Duodenal mucosa (tissue), 2 donors: ENCODE measurements around the gene SURF1.

Experiments used
- H3K27ac ChIP-seq: one replicate; pipeline ENCODE4 v1.7.0; 2013; ENCODE audit warnings: low read depth, low read length
- H3K27me3 ChIP-seq, 2 donors: one replicate each; pipeline ENCODE4 v1.7.0; 2013; ENCODE audit warnings: low read length in 2 of 2, control low read depth in 1 of 2; ENCODE audit not compliant: insufficient read depth in 2 of 2, control insufficient read depth in 1 of 2
- H3K36me3 ChIP-seq, 2 donors: one replicate each; pipeline ENCODE4 v1.7.0; 2013; ENCODE audit warnings: low read length in 2 of 2, control low read depth in 1 of 2; ENCODE audit not compliant: insufficient read depth in 2 of 2, control insufficient read depth in 1 of 2
- H3K4me1 ChIP-seq, 2 donors: one replicate each; pipeline ENCODE4 v1.7.0; 2013; ENCODE audit warnings: low read length in 2 of 2, control low read depth in 1 of 2; ENCODE audit not compliant: insufficient read depth in 2 of 2, control insufficient read depth in 1 of 2
- H3K4me3 ChIP-seq, 2 donors: one replicate each; pipeline ENCODE4 v1.7.0; 2013; ENCODE audit warnings: low read length in 2 of 2, low read depth in 1 of 2
- H3K9ac ChIP-seq, 2 donors: one replicate each; pipeline ENCODE4 v1.7.0; 2013; ENCODE audit warnings: low read length in 2 of 2, low read depth in 1 of 2
- H3K9me3 ChIP-seq, 2 donors: one replicate each; pipeline ENCODE4 v1.7.0; 2013; ENCODE audit warnings: low read length in 2 of 2, control low read depth in 1 of 2; ENCODE audit not compliant: control insufficient read depth in 1 of 2

The SURF1 gene

DNA sequence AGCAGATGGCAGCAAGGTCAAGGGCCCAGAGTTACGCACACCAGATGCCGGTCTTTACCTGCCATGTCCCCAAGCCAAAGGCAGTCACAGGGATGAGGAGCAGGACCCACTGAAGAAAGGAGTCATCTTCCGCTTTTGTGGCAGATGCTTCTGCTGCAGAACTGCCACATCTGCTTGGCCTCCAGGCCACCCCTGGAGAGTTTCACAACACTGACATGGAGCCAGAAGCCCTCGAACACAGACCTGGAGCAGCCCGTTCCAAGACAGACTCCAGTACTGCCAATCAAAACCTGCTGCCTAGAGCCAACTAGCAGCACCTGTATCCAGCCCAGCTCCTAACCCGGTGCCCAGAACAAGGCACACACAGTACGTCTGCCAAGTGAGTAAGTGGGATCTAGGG is 1.5 kb downstream of the SURF1 start:
- Histone ChIP-seq H3K27ac (no peak overlapping the region), H3K9me3 (no peaks in the 10 kb centered on the region), H3K4me1 (peaks cover 31 to 37% of the 10 kb centered on the region in 2 donors), H3K27me3 (no peaks in the 10 kb centered on the region), H3K36me3 (peaks cover 36 to 55% of the 10 kb centered on the region in 2 donors), H3K9ac (no peak overlapping the region), H3K4me3 (no peak overlapping the region)

DNA sequence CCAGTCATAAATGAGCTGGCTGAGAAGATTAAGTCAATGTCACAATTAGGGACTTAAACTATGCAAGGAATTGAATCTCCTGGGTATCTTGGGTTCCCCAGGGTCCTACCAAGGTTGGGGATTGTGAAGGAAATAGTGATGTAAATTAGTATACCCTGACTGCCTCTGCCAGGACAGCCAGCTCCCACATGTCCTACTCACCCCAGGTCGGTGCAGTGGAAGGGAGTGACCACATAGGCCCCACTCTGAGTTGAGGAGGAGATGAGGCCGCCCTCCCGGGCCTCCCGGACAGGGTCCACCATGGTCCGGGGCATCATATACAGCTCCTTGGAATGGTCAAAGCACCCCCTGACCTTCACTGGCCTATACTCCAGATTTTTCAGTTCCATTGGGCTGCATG is 2.7 kb downstream of the SURF1 start:
- H3K27ac ChIP-seq = no peak overlapping the region
- H3K4me3 ChIP-seq = no peak overlapping the region
- no peak overlapping the region for H3K9ac ChIP-seq
- no peaks in the 10 kb centered on the region for H3K9me3 ChIP-seq
- H3K36me3 ChIP-seq = peaks cover 37 to 57% of the 10 kb centered on the region in 2 donors
- H3K4me1 ChIP-seq = peaks cover 33 to 39% of the 10 kb centered on the region in 2 donors
- no peaks in the 10 kb centered on the region for H3K27me3 ChIP-seq

DNA sequence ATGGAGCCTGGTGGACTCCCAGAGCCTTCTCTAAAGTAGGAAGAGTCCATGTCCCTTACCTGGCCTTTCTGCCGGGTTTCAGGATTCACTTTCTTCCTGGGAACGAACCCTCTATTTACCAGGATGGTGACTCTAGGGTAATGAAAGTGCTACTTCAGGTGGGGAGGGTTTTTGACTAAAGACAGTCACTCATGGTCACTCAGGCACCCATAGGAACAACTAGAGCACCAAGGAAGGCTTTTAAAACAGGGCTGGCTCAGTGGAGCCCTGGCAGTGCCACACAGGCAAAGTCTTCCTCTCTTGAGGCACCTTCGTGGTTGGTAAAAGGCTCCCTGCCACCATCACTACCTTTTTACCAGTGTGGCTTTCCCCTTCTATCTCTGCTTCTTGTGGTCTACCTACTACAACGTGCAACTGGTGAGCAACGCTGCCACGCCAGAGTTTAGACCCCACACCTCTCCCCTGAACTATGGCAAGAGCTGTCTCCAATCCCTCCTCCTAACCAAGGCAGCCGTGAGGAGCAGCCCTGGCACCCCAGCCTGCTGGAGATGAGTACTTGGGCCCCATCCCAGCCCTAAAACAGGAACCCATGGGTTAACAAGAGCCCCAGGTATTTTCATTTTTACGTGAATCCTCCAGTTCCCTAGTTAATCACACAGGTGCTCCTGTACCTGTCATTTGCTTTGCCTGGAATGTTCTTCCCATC is 3.5 kb downstream of the SURF1 start:
- H3K9ac ChIP-seq = no peak overlapping the region
- H3K4me1 ChIP-seq = peaks cover 31 to 37% of the 10 kb centered on the region in 2 donors
- no peaks in the 10 kb centered on the region for H3K27me3 ChIP-seq
- H3K27ac ChIP-seq = no peak overlapping the region
- H3K4me3 ChIP-seq = no peak overlapping the region
- no peaks in the 10 kb centered on the region for H3K9me3 ChIP-seq
- H3K36me3 ChIP-seq = peaks cover 35 to 52% of the 10 kb centered on the region in 2 donors

DNA sequence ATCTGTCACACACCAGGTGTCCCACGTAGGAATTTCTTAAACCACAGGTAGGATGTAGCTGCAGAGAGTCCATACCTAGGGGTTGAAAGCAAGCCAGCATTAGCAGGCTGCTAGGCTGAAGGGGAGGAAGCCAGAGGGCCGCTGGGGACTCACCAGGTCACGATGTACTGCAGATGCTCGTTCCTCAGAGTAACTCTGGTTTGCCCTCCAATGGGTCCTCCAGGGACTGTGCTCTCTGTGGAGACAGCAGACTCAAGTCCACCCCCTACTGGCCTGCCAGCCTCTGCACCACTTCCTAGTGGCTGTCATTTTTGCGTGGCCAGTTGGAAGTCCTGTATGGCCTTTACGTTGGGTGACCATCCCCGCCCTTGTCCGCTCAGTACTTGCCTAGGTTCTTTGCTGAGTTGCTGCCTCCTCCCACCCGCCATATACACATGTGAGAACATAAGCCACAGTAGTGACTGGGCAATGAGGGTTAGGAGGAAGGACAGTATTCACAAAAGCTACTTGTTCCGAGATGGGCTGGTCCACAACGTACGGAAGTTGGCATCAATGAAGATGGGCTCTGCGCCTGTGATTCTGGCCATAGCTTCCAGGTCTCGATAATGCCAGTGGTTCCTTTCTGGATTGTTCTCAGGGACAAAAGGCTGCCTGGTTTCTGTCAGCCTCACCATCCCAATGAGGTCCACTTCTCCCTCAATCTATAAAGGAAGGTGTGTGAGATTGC is 4.2 kb downstream of the SURF1 start:
- H3K9ac ChIP-seq = no peak overlapping the region
- no peaks in the 10 kb centered on the region for H3K27me3 ChIP-seq
- H3K27ac ChIP-seq = no peak overlapping the region
- H3K9me3 ChIP-seq = no peaks in the 10 kb centered on the region
- peaks cover 34 to 50% of the 10 kb centered on the region in 2 donors for H3K36me3 ChIP-seq
- H3K4me1 ChIP-seq = peaks cover 23 to 30% of the 10 kb centered on the region in 2 donors
- no peak overlapping the region for H3K4me3 ChIP-seq

DNA sequence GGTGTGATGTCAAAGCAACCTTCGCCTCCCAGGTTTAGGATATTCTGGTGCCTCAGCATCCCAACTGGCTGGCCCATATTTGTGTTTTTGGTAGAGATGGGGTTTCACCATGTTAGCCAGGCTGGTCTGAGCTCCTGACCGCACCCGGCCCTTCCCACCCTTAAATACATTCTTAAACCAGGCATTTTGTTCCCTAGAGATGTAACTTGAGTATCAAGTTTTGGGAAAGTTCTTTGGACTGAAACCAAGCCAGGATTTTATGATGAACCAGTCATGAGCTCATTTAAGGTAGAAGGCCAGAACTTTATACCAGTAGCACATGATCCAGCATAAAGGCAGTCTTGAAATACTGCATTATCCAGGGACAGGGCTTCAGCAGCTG is 4.8 kb downstream of the SURF1 start:
- no peaks in the 10 kb centered on the region for H3K27me3 ChIP-seq
- no peaks in the 10 kb centered on the region for H3K9me3 ChIP-seq
- H3K4me1 ChIP-seq = peaks cover 27 to 31% of the 10 kb centered on the region in 2 donors
- no peak overlapping the region for H3K27ac ChIP-seq
- H3K9ac ChIP-seq = no peak overlapping the region
- H3K36me3 ChIP-seq = peaks cover 34 to 50% of the 10 kb centered on the region in 2 donors
- H3K4me3 ChIP-seq = no peak overlapping the region

DNA sequence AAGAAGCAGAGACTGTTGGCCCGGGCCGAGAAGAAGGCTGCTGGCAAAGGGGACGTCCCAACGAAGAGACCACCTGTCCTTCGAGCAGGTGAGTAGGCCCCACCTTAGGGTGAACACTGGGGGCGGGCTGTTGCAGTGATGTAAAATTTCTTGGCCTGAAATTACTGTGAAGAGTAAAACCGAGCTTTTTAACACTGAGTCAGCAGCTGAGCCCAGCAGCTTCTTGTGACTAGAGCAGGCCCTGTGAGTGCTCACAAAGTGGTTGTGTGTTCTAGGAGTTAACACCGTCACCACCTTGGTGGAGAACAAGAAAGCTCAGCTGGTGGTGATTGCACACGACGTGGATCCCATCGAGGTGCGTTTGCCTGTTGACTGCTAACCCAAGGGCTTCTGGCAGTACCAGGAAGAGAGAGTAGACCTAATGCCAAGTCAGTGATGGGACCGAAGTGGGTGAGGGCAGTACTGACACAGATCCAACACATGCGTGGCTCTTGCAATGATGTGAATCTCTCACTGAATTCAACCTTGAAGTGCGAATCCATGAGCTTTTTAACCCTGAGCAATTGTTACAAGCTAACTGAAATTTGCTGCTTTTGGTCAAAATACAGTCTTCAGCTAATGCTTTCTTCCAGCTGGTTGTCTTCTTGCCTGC is 6.2 kb downstream of the SURF1 start:
- peaks cover 34 to 60% of the 10 kb centered on the region in 2 donors for H3K36me3 ChIP-seq
- peak overlapping the region in 1 of 2 donors; percentile 96 for H3K9ac ChIP-seq
- H3K27me3 ChIP-seq = no peaks in the 10 kb centered on the region
- peaks cover 27 to 30% of the 10 kb centered on the region in 2 donors for H3K4me1 ChIP-seq
- no peak overlapping the region for H3K27ac ChIP-seq
- no peak overlapping the region for H3K4me3 ChIP-seq
- H3K9me3 ChIP-seq = no peaks in the 10 kb centered on the region

DNA sequence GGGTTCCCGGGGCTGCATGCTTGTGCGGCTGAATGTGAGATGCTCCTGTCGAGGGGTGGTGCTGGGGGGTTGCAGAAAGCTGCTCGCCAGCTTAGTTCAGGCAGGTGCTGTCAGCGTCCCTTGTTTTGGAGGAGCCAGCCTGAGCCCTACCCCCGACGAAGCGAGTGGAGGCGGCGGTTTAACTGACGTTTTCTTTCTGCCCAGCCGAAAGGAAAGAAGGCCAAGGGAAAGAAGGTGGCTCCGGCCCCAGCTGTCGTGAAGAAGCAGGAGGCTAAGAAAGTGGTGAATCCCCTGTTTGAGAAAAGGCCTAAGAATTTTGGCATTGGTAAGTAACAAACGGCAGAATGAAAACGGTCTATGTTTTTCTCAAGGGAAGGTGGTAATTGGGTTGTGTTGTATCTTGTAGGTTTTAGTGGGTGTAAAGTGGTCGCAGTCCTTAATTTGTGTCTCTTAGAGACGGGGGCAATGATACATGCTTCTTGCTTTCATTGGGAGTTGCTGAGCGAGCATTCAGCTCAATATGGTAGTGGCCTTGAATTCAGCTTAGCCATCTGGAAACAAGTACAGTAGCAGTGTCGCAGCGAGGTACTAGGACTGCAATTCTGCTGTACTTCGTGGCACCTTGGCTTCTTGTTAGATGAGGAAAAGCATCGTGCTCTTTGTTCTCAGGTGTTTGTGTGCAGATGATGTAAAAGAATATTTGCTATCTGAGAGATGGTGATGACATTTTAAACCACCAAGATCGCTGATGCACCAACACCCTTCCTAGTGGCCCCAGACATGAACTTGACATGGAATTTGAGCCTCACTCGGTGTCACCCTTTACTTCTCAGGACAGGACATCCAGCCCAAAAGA is 7.3 kb downstream of the SURF1 start:
- Histone ChIP-seq H3K9me3 (no peaks in the 10 kb centered on the region), H3K27me3 (no peaks in the 10 kb centered on the region), H3K36me3 (peaks cover 43 to 65% of the 10 kb centered on the region in 2 donors), H3K4me3 (peak overlapping the region; percentile 98 to 99), H3K9ac (peak overlapping the region; percentile 96 to 99), H3K27ac (no peak overlapping the region), H3K4me1 (peaks cover 25% of the 10 kb centered on the region in 2 donors)

DNA sequence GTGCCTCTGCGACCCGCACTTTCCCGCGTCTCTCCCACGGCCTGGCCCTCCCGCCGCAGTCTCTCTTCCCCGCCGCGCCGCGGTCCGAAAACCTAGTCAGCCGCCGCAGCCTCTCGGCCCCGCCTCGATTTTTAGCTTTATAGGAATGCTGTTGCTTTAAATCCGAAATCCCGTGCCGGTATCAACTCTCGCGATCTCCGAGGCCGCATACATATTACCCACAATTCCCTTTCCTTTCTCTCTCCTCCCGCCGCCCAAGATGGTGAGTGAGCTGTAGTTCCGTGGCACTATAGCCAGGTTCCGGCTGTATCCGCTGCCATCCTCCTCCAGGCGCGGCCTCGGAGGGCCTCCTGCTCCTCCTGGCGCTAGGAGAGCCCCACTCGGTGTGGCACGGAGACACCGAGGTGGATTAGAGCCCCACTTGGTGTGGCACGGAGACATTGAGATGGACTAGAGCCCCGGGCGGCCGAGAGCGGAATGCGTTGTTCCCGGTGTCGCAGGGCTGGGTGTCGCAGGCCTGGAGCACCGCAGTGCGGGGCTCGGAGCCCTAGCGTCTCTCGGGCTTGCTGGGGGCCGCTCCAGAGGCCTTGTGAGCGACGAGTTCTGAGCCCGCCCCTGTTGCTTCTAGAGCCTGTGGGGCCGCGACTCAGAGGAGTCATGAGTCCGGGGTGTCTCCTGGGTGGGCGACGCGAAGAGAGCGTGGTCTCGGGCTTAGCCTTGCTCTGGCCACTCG is 8.1 kb downstream of the SURF1 start, which contains the start of the genes MED22 and RPL7A:
MED22 (minus strand) TSS at position 147 of the 733 bp plus-strand sequence. CDS start 1,469 bp downstream, outside the sequence.
RPL7A (plus strand) TSS at position 234 of the 733 bp plus-strand sequence; CDS start at position 260, 26 bp downstream.
- Histone ChIP-seq H3K27me3 (no peaks in the 10 kb centered on the region), H3K4me3 (peak within 1 kb of the TSS; percentile 98 to 99), H3K9me3 (no peaks in the 10 kb centered on the region), H3K36me3 (peaks cover 51 to 71% of the 10 kb centered on the region in 2 donors), H3K9ac (peak within 1 kb of the TSS; percentile 96 to 99), H3K4me1 (peaks cover 25% of the 10 kb centered on the region in 2 donors), H3K27ac (peak within 1 kb of the TSS; percentile 96)

DNA sequence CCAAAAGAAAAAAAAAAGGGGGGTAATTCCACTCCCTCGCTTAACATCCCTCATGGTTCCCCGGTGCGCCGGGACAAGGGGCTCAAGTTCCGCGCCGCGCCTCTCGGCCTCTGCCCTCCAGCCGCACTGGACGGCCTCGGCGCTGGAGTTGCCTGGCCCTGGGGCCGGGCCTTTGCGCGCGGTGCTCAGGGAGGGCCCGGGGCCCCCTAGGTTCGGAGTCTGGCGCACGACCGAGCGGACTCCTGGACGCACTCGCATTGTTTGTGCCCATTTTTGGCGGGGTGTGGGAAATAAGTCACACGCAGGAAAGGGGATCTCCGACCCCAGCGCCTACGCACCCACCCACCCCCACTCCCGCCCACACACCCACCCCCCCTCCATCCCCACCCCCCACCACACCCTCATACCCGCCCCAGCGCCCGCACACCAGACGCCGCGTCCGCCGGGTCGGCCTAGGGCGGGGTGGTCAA is 8.7 kb downstream of the SURF1 start:
- Histone ChIP-seq H3K27me3 (no peaks in the 10 kb centered on the region), H3K4me3 (peak overlapping the region; percentile 98 to 99), H3K27ac (peak overlapping the region; percentile 96), H3K36me3 (peaks cover 45 to 71% of the 10 kb centered on the region in 2 donors), H3K4me1 (peaks cover 25% of the 10 kb centered on the region in 2 donors), H3K9me3 (no peaks in the 10 kb centered on the region), H3K9ac (peak overlapping the region; percentile 57 to 61)
